Mesothelial cell of epicardium (in vitro differentiated cells): ENCODE results near the gene DNAJC1. TPM values are rescaled to one million over a fixed set of nuclear protein-coding genes. Genes with fewer than 3 reads are reported as not detected.
"Not testable (repeated sequence)": the region's sequence is repeated elsewhere in the genome, so short reads cannot be mapped to it uniquely, and the experiment has no call there.

Experiments used
- DNase-seq, 2 experiments: peaks; one replicate each; pipeline ENCODE4 v3.0.0; 2021; ENCODE audit warnings: low spot score in 2 of 2; ENCODE audit not compliant: unreplicated experiment in 2 of 2
- H3K27ac Mint-ChIP-seq: 2 replicates; pipeline ENCODE4 v1.8.0; 2021; ENCODE audit warnings: mixed read lengths
- H3K27me3 Mint-ChIP-seq: 2 replicates; pipeline ENCODE4 v1.8.0; 2021; ENCODE audit warnings: low read depth, mixed read lengths
- H3K36me3 Mint-ChIP-seq: 2 replicates; pipeline ENCODE4 v1.8.0; 2021; ENCODE audit warnings: mixed read lengths
- H3K4me1 Mint-ChIP-seq: 2 replicates; pipeline ENCODE4 v1.8.0; 2021; ENCODE audit warnings: mixed read lengths
- H3K4me3 Mint-ChIP-seq: 2 replicates; pipeline ENCODE4 v1.8.0; 2021; ENCODE audit warnings: mild to moderate bottlenecking, moderate library complexity, mixed read lengths
- H3K9me3 Mint-ChIP-seq: 2 replicates; pipeline ENCODE4 v1.8.0; 2021; ENCODE audit warnings: mixed read lengths
- total RNA-seq: library from RNA; stranded (reverse); gene quantifications from 3 replicates; pipeline ENCODE4 v1.2.1, GENCODE V29; 2021
- TF ChIP-seq, protein P1 (sequence below): fragments of 200-600 bp; sonication (generic); IDR thresholded peaks from one replicate; pipeline ENCODE4 v1.5.0; 2021; ENCODE audit warnings: antibody characterized with exemption; ENCODE audit not compliant: unreplicated experiment

Gene DNAJC1
- total RNA-seq, 1 donor from 2014 or later = 27.2 TPM

DNA sequence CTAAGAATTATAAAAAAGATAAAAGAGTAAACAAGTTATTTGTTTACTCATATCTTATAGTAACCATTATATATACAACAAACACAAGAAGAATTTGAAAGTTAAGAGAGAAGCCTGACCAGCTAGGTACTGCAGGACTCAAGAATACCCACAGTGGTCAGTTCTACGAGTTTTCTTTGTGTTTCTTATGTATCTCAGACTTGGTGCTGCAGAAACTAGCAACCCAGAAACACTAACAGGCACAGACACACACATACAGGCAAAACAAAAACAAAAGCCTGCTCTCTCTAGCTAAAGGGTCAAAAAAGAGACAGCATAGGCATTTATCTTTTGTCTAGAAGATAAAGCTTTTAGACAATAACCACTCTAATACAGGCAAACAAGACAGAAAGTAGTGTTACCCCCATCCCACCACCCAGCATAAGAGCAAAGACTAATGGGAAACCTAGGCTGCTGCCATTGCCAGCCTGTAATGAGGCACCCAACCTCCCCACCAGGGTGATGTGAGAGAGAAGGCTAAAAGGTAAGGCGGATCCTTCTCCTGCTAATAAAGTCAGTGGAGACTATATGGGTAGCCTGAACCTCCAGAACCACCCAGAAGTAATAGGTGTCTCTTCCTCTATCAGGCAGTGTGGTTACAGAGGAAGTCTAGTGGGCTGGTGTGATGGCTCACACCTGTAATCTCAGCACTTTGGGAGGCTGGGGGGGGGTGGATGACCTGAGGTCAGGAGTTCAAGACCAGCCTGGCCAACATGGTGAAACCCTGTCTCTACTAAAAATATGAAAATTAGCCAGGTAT, 113.9 kb downstream of the DNAJC1 start:
- H3K9me3 Mint-ChIP-seq = peaks cover 64% of the 10 kb centered on the region
- no peak overlapping the region for H3K27ac Mint-ChIP-seq
- no peaks in the 10 kb centered on the region for H3K27me3 Mint-ChIP-seq
- TF ChIP-seq, protein P1, sequence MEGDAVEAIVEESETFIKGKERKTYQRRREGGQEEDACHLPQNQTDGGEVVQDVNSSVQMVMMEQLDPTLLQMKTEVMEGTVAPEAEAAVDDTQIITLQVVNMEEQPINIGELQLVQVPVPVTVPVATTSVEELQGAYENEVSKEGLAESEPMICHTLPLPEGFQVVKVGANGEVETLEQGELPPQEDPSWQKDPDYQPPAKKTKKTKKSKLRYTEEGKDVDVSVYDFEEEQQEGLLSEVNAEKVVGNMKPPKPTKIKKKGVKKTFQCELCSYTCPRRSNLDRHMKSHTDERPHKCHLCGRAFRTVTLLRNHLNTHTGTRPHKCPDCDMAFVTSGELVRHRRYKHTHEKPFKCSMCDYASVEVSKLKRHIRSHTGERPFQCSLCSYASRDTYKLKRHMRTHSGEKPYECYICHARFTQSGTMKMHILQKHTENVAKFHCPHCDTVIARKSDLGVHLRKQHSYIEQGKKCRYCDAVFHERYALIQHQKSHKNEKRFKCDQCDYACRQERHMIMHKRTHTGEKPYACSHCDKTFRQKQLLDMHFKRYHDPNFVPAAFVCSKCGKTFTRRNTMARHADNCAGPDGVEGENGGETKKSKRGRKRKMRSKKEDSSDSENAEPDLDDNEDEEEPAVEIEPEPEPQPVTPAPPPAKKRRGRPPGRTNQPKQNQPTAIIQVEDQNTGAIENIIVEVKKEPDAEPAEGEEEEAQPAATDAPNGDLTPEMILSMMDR = no peak
- H3K4me1 Mint-ChIP-seq = no peaks in the 10 kb centered on the region
- H3K36me3 Mint-ChIP-seq = peaks cover 67% of the 10 kb centered on the region
- H3K4me3 Mint-ChIP-seq = no peak overlapping the region
- no peak for DNase-seq

DNA sequence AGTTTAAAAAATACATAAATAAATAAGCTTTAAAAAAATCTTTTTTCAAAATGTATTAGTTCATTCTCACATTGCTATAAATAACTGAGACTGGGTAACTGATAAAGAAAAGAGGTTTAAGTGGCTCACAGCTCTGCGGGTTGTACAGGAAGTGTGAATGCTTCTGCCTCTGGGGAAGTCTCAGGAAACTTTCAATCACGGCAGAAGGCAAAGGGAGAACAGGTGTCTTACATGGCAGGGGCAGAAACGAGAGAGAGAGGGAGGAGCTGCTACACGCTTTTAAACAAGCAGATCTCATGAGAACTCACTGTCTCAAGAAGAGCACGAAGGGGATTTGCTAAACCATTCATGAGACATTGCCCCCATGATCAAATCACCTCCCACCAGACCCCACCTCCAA, 114.6 kb downstream of the DNAJC1 start:
- H3K27ac Mint-ChIP-seq = no peak overlapping the region
- DNase-seq = no peak
- H3K36me3 Mint-ChIP-seq = peaks cover 61% of the 10 kb centered on the region
- H3K9me3 Mint-ChIP-seq = peaks cover 62% of the 10 kb centered on the region
- TF ChIP-seq, protein P1 = no peak
- H3K4me1 Mint-ChIP-seq = no peaks in the 10 kb centered on the region
- no peak overlapping the region for H3K4me3 Mint-ChIP-seq
- H3K27me3 Mint-ChIP-seq = no peaks in the 10 kb centered on the region

DNA sequence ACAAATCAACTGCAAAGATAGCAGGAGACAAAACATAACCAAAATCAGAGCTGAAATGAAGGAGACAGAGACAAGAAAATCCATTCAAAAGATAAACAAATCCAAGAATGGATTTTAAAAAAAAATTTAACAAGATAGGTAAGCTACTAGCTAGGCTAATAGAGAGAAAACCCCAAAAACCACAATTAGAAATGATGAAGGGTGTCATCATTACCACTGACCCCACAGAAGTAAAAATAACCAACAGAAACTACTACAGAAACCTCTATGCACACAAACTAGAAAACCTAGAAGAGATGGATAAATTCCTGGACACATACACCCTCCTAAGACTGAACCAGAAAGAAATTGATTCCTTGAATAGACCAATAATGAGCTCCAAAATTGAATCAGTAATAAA, 117.6 kb downstream of the DNAJC1 start:
- H3K9me3 Mint-ChIP-seq = peaks cover 44% of the 10 kb centered on the region
- H3K27ac Mint-ChIP-seq = no peak overlapping the region
- no peak overlapping the region for H3K4me3 Mint-ChIP-seq
- no peaks in the 10 kb centered on the region for H3K27me3 Mint-ChIP-seq
- H3K4me1 Mint-ChIP-seq = no peaks in the 10 kb centered on the region
- TF ChIP-seq, protein P1 = no peak
- peaks cover 53% of the 10 kb centered on the region for H3K36me3 Mint-ChIP-seq
- DNase-seq = no peak

DNA sequence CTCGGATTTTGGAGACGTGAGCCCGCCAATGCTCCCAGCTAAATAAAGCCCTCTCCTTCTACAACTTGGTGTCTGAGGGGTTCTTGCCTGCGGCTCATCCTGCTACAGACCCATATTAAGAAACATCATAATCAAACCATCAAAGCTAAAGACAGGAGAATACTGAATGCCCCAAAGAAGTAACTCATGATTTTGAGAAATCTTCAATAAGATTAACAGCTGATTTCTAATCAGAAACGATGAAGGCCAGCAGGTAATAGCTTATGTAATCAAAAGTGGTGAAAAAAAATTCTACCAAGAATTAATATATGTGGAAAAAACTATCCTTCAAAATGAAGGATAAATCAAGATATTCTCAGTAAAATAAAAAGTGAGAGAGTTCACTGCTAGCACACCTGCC, 130.3 kb downstream of the DNAJC1 start:
- Mint-ChIP-seq H3K4me1 (no peaks in the 10 kb centered on the region), H3K27me3 (no peaks in the 10 kb centered on the region), H3K9me3 (peaks cover 28% of the 10 kb centered on the region), H3K27ac (no peak overlapping the region), H3K36me3 (peaks cover 53% of the 10 kb centered on the region), H3K4me3 (no peak overlapping the region)
- no peak for DNase-seq
- TF ChIP-seq, protein P1 = no peak

DNA sequence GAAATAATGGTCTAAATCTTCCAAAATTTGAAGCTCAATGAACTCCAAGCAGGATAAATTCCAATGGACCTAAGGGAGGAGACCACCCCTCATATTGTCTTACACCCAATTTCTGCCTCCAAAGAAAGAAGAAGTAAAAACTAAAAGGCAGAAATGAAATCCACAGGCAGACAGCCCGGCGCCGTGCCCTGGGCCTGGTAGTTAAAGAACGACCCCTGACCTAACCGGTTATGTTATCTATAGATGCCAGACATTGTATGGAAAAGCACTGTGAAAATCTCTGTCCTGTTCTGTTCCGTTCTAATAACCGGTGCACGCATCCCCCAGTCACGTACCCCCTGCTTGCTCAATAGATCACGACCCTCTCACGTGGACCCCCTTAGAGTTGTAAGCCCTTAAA, 130.8 kb downstream of the DNAJC1 start:
- Mint-ChIP-seq H3K9me3 (peaks cover 28% of the 10 kb centered on the region), H3K36me3 (peaks cover 53% of the 10 kb centered on the region)
- H3K4me3 Mint-ChIP-seq, H3K27ac Mint-ChIP-seq, H3K27me3 Mint-ChIP-seq, H3K4me1 Mint-ChIP-seq, DNase-seq: not testable (repeated sequence)

DNA sequence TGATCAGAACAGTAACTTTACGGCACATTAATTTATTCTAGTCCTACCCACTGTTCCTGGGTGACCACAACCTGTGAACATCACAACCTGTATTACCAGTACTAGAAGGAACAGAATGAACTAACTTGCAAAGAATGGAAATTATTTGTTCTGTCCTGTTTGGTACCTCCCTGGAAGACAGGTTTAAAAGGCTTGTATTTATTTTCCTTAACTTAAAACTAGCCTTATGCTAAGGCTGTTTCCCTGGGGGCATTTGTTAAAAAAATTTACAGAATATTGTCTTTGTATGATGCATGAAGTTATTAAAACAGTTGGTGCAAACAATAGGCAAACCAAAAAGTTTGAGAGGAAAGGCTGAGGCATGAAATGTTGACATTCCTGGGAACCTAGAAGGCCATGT, 132.7 kb downstream of the DNAJC1 start:
- H3K4me1 Mint-ChIP-seq = no peaks in the 10 kb centered on the region
- no peaks in the 10 kb centered on the region for H3K27me3 Mint-ChIP-seq
- H3K36me3 Mint-ChIP-seq = peaks cover 61% of the 10 kb centered on the region
- no peak overlapping the region for H3K4me3 Mint-ChIP-seq
- no peak overlapping the region for H3K27ac Mint-ChIP-seq
- H3K9me3 Mint-ChIP-seq = peaks cover 39% of the 10 kb centered on the region
- TF ChIP-seq, protein P1 = no peak
- no peak for DNase-seq

DNA sequence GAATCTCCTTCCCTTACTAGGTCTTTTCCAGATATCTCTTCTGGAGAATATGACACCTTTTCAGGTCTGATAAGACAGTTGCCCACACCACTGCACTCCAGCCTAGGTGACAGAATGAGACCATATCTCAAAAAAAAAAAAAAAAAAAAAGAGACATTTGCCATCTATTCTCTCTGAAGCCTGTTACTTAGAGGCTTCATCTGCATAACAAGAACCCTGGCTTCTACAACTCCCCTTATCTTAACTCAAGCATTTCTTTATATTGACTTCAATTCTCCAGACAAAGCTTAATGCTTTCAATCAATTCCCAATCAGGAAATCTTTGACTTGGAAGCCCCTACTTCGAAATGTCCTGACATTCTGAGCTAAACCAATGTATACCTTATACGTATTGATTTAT, 134.4 kb downstream of the DNAJC1 start:
- not testable (repeated sequence) for H3K27ac Mint-ChIP-seq, H3K4me1 Mint-ChIP-seq, H3K4me3 Mint-ChIP-seq, DNase-seq, H3K27me3 Mint-ChIP-seq
- Mint-ChIP-seq H3K36me3 (peaks cover 63% of the 10 kb centered on the region), H3K9me3 (peaks cover 44% of the 10 kb centered on the region)
